Mucosa of rectum (tissue), 2 donors: ENCODE results near the gene NCKAP1.

ENCODE experiments used
- H3K27ac ChIP-seq, 2 donors: one replicate each; pipeline ENCODE4 v1.7.0; 2013; ENCODE audit warnings: inconsistent platforms in 2 of 2, low read depth in 2 of 2, low read length in 2 of 2
- H3K27me3 ChIP-seq, 2 donors: one replicate each; pipeline ENCODE4 v1.7.0; 2013; ENCODE audit warnings: low read length in 2 of 2; ENCODE audit not compliant: control insufficient read depth in 2 of 2, insufficient read depth in 2 of 2
- H3K36me3 ChIP-seq, 2 donors: one replicate each; pipeline ENCODE4 v1.7.0; 2013; ENCODE audit warnings: low read length in 2 of 2; ENCODE audit not compliant: control insufficient read depth in 2 of 2, insufficient read depth in 2 of 2
- H3K4me1 ChIP-seq, 2 donors: one replicate each; pipeline ENCODE4 v1.7.0; 2013; ENCODE audit warnings: low read length in 2 of 2, mild to moderate bottlenecking in 1 of 2; ENCODE audit not compliant: control insufficient read depth in 2 of 2, insufficient read depth in 2 of 2
- H3K4me3 ChIP-seq, 2 donors: one replicate each; pipeline ENCODE4 v1.7.0; 2013; ENCODE audit warnings: low read length in 2 of 2
- H3K9ac ChIP-seq, 2 donors: one replicate each; pipeline ENCODE4 v1.7.0; 2013; ENCODE audit warnings: low read length in 2 of 2, low read depth in 1 of 2, mild to moderate bottlenecking in 1 of 2
- H3K9me3 ChIP-seq, 2 donors: one replicate each; pipeline ENCODE4 v1.7.0; 2013; ENCODE audit warnings: low read length in 2 of 2; ENCODE audit not compliant: control insufficient read depth in 2 of 2
- donor health status: healthy.
- donor health status: Normal muscosa, but diverticular disease.

NCKAP1 gene

GRCh38 chr2:182952741-182953450, 85.4 kb downstream of the NCKAP1 start:
- Histone ChIP-seq H3K4me3 (no peak overlapping the region), H3K9me3 (no peaks in the 10 kb centered on the region), H3K36me3 (peaks cover 17 to 35% of the 10 kb centered on the region in 2 donors), H3K27me3 (no peaks in the 10 kb centered on the region), H3K4me1 (no peaks in the 10 kb centered on the region), H3K27ac (no peak overlapping the region), H3K9ac (no peak overlapping the region)

- H3K4me3 ChIP-seq = no peak overlapping the region
- H3K27ac ChIP-seq = no peak overlapping the region
- H3K9me3 ChIP-seq = no peaks in the 10 kb centered on the region
- no peak overlapping the region for H3K9ac ChIP-seq
- peaks cover 17 to 28% of the 10 kb centered on the region in 2 donors for H3K36me3 ChIP-seq
- no peaks in the 10 kb centered on the region for H3K27me3 ChIP-seq
- peaks cover 2% of the 10 kb centered on the region in 2 donors for H3K4me1 ChIP-seq
These were observed 86.2 kb downstream of the NCKAP1 start for GRCh38 chr2:182951948-182952663.

- no peak overlapping the region for H3K4me3 ChIP-seq
- H3K4me1 ChIP-seq = peaks cover 5 to 8% of the 10 kb centered on the region in 2 donors
- no peak overlapping the region for H3K9ac ChIP-seq
- no peak overlapping the region for H3K27ac ChIP-seq
- no peaks in the 10 kb centered on the region for H3K27me3 ChIP-seq
- H3K9me3 ChIP-seq = no peaks in the 10 kb centered on the region
- H3K36me3 ChIP-seq = peaks cover 16 to 20% of the 10 kb centered on the region in 2 donors
These were observed 87.7 kb downstream of the NCKAP1 start for GRCh38 chr2:182950546-182950945.

- Histone ChIP-seq H3K4me1 (peaks cover 5 to 8% of the 10 kb centered on the region in 2 donors), H3K36me3 (peaks cover 15 to 19% of the 10 kb centered on the region in 2 donors), H3K27me3 (no peaks in the 10 kb centered on the region), H3K9ac (no peak overlapping the region), H3K27ac (no peak overlapping the region), H3K4me3 (no peak overlapping the region), H3K9me3 (no peaks in the 10 kb centered on the region)
These were observed 88.6 kb downstream of the NCKAP1 start for GRCh38 chr2:182949572-182950189.

- H3K27ac ChIP-seq = no peak overlapping the region
- no peak overlapping the region for H3K4me3 ChIP-seq
- H3K27me3 ChIP-seq = no peaks in the 10 kb centered on the region
- H3K9me3 ChIP-seq = no peaks in the 10 kb centered on the region
- H3K9ac ChIP-seq = no peak overlapping the region
- peaks cover 15 to 19% of the 10 kb centered on the region in 2 donors for H3K36me3 ChIP-seq
- peaks cover 5 to 8% of the 10 kb centered on the region in 2 donors for H3K4me1 ChIP-seq
These were observed 89.2 kb downstream of the NCKAP1 start for GRCh38 chr2:182949052-182949451.

- Histone ChIP-seq H3K36me3 (peaks cover 6 to 8% of the 10 kb centered on the region in 2 donors), H3K4me1 (peaks cover 5 to 8% of the 10 kb centered on the region in 2 donors), H3K9me3 (no peaks in the 10 kb centered on the region), H3K4me3 (no peak overlapping the region), H3K27ac (no peak overlapping the region), H3K27me3 (no peaks in the 10 kb centered on the region), H3K9ac (no peak overlapping the region)
These were observed 91.3 kb downstream of the NCKAP1 start for GRCh38 chr2:182946958-182947369.

GRCh38 chr2:182943339-182943738, 94.9 kb downstream of the NCKAP1 start:
- peaks cover 5 to 8% of the 10 kb centered on the region in 2 donors for H3K4me1 ChIP-seq
- H3K9ac ChIP-seq = no peak overlapping the region
- no peaks in the 10 kb centered on the region for H3K9me3 ChIP-seq
- H3K36me3 ChIP-seq = peaks cover 9 to 11% of the 10 kb centered on the region in 2 donors
- no peak overlapping the region for H3K4me3 ChIP-seq
- H3K27ac ChIP-seq = no peak overlapping the region
- H3K27me3 ChIP-seq = no peaks in the 10 kb centered on the region

GRCh38 chr2:182942756-182943155, 95.5 kb downstream of the NCKAP1 start:
- H3K9ac ChIP-seq = no peak overlapping the region
- no peak overlapping the region for H3K4me3 ChIP-seq
- H3K27ac ChIP-seq = no peak overlapping the region
- peaks cover 5 to 8% of the 10 kb centered on the region in 2 donors for H3K4me1 ChIP-seq
- H3K9me3 ChIP-seq = no peaks in the 10 kb centered on the region
- no peaks in the 10 kb centered on the region for H3K27me3 ChIP-seq
- peaks cover 9 to 12% of the 10 kb centered on the region in 2 donors for H3K36me3 ChIP-seq

GRCh38 chr2:182941919-182942318, 96.3 kb downstream of the NCKAP1 start:
- no peaks in the 10 kb centered on the region for H3K27me3 ChIP-seq
- H3K4me1 ChIP-seq = peaks cover under 1 to 5% of the 10 kb centered on the region in 2 donors
- H3K4me3 ChIP-seq = no peak overlapping the region
- peaks cover 9 to 15% of the 10 kb centered on the region in 2 donors for H3K36me3 ChIP-seq
- no peaks in the 10 kb centered on the region for H3K9me3 ChIP-seq
- H3K9ac ChIP-seq = no peak overlapping the region
- no peak overlapping the region for H3K27ac ChIP-seq

GRCh38 chr2:182941121-182941722, 97.0 kb downstream of the NCKAP1 start:
- H3K4me1 ChIP-seq = no peaks in the 10 kb centered on the region
- H3K9ac ChIP-seq = no peak overlapping the region
- H3K27ac ChIP-seq = no peak overlapping the region
- peaks cover 9 to 15% of the 10 kb centered on the region in 2 donors for H3K36me3 ChIP-seq
- no peak overlapping the region for H3K4me3 ChIP-seq
- no peaks in the 10 kb centered on the region for H3K9me3 ChIP-seq
- no peaks in the 10 kb centered on the region for H3K27me3 ChIP-seq
